GM21447 (cell line): Measurements from ENCODE around the gene HOXA13.

Experiments
- ATAC-seq: cut with Tn5 transposase; IDR thresholded peaks from one replicate; pipeline ENCODE4 v1.9.1; 2021; ENCODE audit not compliant: unreplicated experiment

HOXA13 gene

GRCh38 chr7:27193335-27194001 is 6.4 kb downstream of the HOXA13 start:
- ATAC-seq, result no peak

DNA sequence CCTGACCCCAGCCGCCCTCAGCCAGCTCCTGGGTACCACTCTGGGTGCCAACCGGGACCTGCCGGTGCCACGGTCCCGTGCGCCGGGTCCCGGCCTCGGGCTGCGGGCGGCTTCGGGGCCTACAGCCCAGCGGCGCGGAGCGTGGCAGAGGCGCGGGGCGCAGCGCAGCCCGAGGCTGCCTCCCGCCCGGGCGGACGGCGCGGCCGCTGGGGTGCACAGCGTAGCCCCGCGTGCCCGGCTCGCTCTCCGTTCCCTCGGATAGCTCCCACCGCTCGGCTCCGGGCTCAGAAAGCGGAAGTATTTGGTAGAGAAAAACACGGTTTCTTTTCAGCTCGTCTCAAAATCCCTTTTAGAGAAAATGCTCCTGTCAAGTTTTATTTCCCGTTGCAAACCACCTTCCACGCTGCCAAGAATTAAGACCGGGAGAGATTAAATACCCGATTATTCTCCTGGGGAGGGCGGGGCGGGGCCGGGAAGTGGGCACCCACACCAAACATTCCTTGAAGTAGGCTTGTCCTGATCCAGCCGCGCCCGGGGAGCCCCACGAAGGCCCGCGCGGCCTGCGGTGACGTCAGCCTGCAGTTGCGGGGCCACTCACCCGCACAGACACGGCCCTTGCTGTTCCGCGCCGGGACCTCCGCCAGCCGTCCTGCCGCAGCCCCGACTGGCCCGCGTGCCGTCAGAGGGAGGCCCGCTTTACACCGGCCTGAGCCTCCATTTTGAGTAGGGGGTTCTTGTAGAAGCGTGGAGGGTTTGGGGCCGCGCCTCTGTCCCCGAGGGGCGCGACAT is 7.2 kb downstream of the HOXA13 start:
- ATAC-seq, result no peak

- ATAC-seq, result no peak
Measured at GRCh38 chr7:27191833-27192545, 7.9 kb downstream of the HOXA13 start.

- ATAC-seq, result no peak
Measured at GRCh38 chr7:27191161-27191731, 8.6 kb downstream of the HOXA13 start.

GRCh38 chr7:27189997-27190748 is 9.7 kb downstream of the HOXA13 start:
- ATAC-seq, result no peak

DNA sequence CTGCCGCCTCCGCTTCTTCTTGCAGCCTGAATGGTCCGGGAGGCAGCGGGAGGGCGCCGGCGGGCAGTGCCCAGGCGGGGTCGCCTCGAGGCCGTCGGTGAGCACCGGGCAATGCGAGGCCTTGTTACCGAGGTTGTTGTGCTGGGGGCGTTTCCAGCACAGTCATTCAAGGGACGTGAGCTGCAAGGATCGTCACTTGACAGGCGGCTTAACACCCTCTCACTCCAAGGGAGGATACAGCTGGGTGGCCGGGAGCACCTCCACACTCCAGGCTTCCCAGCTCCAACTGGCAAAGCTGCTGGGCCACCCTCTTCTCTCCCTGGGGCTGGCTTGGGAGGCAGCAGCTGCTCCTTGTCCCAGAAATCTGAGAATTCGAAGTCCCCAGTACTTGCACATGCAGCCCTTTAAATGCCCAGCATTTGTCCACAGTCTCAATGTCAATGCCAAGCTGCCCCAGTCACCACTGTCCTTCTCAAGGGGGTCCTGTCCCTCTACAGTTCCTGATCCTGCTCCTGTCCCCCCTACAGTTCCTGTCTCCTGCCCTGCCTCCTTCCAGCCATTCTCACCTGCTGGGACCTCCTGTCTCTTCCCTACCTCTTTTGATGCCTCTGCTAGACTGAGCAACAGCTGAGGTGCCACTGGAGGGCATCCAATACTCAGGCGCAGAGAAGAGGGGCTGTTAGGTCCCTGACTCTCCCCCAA is 10.4 kb downstream of the HOXA13 start:
- ATAC-seq, result no peak

- no peak for ATAC-seq
Measured at GRCh38 chr7:27188386-27189294, 11.3 kb downstream of the HOXA13 start.

DNA sequence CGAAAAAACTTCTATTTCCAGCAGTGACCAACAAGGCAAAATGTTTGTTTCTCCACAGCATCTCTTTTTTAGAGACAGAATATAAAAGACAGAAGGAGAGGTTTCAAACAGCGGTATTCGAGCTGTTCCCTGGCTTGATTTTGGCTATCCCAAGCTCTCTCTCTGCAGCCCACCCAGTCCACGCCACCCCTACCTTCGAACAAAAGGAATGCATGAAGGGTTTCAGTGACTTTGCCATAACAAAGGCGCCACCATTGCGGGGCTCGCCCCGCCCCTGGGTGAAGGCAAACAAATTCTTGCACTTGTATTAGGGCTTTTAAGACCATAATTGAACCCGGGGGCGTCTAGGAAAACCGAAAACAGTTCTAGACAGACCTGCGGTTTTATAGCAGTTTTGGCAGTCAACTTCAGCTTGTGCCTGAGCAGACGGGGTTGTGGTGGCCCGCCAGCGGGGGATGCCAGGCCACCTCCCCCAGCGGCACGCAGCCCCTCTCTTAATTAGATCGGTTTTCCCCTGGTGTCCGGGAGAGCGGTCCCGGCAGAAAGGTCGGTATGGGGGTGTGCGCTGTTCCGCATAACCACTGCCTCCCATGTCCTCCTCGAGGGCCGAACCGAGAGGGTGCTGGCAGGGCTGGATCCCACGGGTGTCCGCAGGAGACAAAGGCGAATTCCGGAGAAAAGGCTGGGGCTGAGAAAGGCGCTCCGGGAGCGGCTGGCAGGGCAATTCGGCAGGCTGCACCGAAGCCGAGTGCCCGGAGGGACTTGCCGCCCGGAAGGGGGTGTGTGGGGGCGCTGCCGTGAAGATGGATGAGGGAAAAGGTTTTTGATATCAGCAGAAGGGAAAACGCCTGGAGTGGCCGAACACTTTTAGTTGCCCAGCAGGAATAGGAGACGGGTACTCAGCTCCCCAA is 12.2 kb downstream of the HOXA13 start:
- ATAC-seq, result no peak

DNA sequence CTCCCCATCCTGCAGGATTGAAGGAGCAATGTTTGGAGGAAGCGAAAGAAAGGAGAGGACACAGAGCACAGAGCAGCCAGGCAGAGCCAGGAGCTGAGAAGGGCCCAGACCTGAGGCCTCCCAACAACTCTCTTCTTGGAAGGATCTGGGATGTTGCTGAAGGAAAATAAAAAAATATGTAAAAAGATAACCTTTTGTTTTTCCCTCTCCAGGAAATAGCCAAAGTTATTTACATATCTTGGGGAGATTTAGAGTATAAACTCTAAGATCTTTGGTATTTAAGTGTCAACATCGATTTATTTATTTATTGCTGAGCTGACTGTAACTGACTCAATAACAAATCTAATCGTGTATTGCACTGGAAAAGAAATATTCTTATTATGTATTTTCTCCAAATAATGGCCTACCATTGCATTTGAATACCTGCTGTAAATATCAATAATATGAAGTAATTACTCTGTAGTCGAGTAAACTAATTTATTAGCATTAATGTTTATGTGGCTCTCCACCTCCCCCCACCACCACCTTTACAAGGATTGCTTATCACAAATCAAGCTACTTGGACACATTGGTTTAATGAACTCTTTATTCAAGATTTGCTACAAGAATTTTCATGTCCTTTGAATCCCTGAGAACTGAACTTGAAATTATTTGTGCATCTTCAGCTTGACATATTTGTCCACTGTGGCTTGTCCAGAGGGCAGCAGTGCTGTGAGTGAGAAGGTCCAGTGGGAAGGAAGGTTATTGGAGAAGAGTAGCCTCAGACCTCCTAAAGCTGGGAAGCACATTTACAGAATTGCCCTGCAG is 13.0 kb downstream of the HOXA13 start:
- no peak for ATAC-seq

- ATAC-seq, result no peak
Measured at GRCh38 chr7:27185854-27186667, 13.8 kb downstream of the HOXA13 start.

GRCh38 chr7:27185013-27185853 is 14.7 kb downstream of the HOXA13 start, which contains the start of gene HOXA11:
Gene HOXA11 (minus strand): TSS chr7:27185232. CDS start chr7:27185144, 88 bp downstream.
- ATAC-seq, result no peak

DNA sequence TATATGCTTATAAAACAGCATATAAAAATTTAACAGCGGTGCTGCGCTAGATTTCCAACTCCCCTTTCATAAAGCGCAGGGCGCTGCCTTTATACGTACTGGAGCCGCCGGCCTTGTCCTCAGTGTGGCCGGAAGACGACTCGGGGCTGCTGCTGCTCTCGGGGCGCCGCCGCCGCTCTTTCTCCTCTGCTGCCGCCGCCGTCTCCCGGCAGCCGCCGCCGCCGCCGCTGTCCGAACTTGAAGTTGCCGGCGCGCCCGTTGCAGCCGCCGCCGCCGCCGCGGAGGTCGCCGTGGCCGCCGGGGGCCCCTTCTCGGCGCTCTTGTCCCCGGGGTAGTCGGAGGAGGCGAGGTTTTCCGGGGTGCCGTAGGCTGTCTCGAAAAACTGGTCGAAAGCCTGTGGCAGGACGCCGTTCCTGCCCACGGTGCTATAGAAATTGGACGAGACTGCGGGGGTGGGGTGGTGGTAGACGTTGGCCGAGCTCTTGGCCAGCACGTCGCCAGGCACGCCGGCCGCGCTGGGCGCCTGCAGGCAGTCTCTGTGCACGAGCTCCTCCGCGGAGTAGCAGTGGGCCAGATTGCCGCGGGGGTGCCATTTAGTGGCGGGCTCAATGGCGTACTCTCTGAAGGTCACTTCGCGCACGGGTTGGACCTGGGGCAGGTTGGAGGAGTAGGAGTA is 15.4 kb downstream of the HOXA13 start:
- no peak for ATAC-seq

DNA sequence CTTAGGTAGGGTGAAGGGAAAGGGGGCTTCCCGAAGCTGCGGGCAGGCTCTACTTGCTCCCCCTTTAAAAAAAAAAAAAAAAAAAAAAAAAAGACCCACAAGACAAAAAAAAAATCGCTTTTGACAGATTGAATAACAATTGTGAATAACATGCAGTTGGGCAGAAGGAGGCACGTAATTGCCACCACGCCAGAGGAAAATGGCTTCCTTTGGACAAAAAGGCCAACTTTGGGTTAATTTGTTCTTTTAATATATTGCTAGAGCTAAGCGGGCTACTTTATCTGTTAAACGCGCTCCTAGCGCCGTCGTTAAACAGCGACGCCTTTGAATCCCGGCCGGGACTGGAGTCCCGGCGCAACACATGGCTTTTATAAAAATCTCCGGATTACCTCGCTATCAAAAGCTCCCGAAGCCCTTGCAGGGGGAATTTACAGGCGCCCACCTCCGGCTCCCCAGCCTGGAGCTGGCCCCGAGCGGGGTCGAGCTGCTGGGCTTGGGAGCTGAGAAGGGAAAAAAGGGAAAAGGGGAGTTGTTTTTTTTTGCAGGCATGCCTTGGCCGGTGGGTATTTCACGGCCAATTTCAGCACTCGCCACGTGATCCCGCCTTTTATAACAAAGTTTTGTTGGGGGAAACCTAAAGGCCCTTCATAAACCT is 16.1 kb downstream of the HOXA13 start:
- ATAC-seq, result no peak

DNA sequence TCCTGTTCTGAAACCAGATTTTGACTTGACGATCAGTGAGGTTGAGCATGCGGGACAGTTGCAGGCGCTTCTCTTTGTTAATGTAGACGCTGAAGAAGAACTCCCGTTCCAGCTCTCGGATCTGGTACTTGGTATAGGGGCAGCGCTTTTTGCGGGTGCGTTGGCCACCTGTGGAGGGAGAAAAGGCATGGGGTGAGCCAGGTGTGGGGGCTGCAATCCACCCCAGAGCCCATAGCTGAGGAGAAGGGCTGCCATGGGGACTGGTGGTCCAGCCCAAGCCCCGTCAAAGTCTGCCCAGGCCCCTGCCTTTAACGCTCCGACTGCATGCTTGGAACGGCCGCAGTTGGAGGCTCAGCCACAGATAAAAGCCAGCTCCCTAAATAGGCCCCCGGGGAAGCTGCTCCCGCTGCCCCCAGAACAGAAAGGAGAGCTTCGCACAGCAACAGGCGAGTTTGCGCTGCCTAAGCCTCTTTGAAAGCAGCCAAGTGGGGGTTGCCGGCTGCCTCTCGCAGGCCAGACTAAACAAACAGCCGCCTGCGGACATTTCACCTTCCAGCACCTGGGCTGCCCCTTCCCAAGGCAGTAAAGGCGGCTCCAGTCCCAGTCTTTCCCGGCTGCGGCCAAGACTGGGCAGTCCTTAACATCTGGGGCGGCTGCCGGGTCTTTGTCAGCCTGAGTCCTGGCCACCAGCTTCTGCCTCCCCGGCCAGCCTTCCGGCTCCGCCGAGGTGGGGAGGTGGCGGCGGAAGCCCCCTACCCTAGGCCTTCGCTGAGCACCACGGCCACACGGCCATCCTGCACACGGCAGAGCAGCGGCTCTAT is 16.8 kb downstream of the HOXA13 start:
- ATAC-seq, result no peak
